Measurements from ENCODE around the gene PANX1. TPM values are rescaled to one million over a fixed set of nuclear protein-coding genes. Genes with fewer than 3 reads are reported as not detected.
"Not testable (repeated sequence)": the region's sequence is repeated elsewhere in the genome, so short reads cannot be mapped to it uniquely, and the experiment has no call there.

PANX1 gene
- total RNA-seq, 1 experiment from 2014 or later, result 26.1 TPM

DNA sequence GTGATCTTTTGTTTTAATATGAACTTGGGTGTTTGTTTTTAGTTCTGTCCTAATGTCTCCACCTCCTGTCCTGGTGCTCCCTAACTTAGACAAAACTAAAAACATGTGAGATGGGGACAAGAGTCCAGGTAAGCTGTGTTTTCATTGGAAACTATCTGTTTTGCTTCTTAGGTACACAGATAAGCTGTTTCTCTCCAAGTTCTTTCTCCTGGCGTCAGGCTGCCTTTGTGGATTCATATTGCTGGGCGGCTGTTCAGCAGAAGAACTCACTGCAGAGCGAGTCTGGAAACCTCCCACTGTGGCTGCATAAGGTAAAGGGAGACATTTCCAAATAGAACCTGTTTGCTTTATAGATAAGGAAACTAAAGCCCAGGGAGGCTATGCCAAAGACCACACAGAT lies 24.7 kb downstream of the PANX1 start:
- no peaks in the 10 kb centered on the region for H3K27me3 Mint-ChIP-seq (ENCODE audit: insufficient read depth, unreplicated experiment)
- intact Hi-C loops (cut with micrococcal nuclease), result no loop called here
- H3K4me3 Mint-ChIP-seq (ENCODE audit: unreplicated experiment), result no peak overlapping the region
- TF ChIP-seq, protein P1, sequence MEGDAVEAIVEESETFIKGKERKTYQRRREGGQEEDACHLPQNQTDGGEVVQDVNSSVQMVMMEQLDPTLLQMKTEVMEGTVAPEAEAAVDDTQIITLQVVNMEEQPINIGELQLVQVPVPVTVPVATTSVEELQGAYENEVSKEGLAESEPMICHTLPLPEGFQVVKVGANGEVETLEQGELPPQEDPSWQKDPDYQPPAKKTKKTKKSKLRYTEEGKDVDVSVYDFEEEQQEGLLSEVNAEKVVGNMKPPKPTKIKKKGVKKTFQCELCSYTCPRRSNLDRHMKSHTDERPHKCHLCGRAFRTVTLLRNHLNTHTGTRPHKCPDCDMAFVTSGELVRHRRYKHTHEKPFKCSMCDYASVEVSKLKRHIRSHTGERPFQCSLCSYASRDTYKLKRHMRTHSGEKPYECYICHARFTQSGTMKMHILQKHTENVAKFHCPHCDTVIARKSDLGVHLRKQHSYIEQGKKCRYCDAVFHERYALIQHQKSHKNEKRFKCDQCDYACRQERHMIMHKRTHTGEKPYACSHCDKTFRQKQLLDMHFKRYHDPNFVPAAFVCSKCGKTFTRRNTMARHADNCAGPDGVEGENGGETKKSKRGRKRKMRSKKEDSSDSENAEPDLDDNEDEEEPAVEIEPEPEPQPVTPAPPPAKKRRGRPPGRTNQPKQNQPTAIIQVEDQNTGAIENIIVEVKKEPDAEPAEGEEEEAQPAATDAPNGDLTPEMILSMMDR (IDR thresholded peaks at IDR 0.05; ENCODE audit: unreplicated experiment), result no peak
- H3K36me3 Mint-ChIP-seq (ENCODE audit: insufficient read depth, unreplicated experiment), result peaks cover 20% of the 10 kb centered on the region
- ChIA-PET POLR2A (interaction anchor here (0.6 to 1.4 kb wide), 3 partner anchors 11 to 22 kb away, joined by 3 to 4 read pairs (median 3); no protein-coding TSS in a partner anchor), CTCF (interaction anchor here (0.6 to 2.3 kb wide), 6 partner anchors 19 to 232 kb away, joined by 3 to 11 read pairs (median 3); no protein-coding TSS in a partner anchor)
- DNase-seq (ENCODE audit: unreplicated experiment), result no peak
- peaks cover 47% of the 10 kb centered on the region for H3K4me1 Mint-ChIP-seq (ENCODE audit: insufficient read depth, unreplicated experiment)
- no peak overlapping the region for H3K27ac Mint-ChIP-seq (ENCODE audit: low read depth, unreplicated experiment)
- BruUV-seq (replicated peaks), result no TSS peak
- H3K9me3 Mint-ChIP-seq (ENCODE audit: unreplicated experiment), result no peaks in the 10 kb centered on the region

DNA sequence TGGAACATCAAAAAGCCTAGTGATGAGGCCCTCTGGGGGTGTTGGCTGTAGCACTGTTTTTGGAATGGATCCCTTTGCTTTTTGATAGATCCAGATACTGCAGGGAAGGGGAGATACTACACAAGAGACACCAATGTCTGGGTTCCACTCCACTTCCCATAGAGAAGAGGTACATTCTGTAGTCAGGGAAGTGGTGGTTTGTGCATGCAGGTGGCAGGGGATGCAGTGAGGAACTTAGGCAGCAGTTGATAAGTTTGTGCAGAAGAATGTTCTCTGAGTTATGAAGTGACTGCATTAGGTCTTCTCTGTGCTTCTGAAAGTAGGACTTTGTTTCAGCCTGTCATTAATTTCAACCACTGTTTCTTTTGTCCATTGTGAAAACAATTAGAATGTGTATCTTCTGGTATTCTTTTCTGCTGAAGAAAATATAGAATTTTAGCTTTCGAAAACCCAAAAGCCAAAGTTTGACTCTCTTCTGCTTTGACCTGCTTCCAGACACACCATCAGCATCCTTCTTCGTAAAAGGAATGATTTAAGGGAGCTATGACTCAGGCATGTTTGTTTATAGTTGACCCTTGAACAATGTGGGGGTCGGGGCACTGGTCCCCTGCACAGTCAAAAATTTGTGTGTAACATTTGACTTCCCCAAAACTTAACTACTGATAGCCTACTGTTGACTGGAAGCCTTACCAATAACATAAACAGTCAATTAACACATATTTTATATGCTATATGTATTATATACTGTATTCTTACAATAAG lies 25.6 kb downstream of the PANX1 start:
- intact Hi-C loops (cut with micrococcal nuclease), result no loop called here
- DNase-seq (ENCODE audit: unreplicated experiment), result no peak
- H3K27me3 Mint-ChIP-seq (ENCODE audit: insufficient read depth, unreplicated experiment), result no peaks in the 10 kb centered on the region
- BruUV-seq (replicated peaks), result no TSS peak
- POLR2A ChIA-PET, result no interaction called here
- CTCF ChIA-PET, result interaction anchor here (0.6 to 2.3 kb wide), 4 partner anchors 15 to 233 kb away, joined by 3 to 11 read pairs (median 4); partner anchors contain the start of gene PANX1
- H3K36me3 Mint-ChIP-seq (ENCODE audit: insufficient read depth, unreplicated experiment), result peaks cover 12% of the 10 kb centered on the region
- peaks cover 38% of the 10 kb centered on the region for H3K4me1 Mint-ChIP-seq (ENCODE audit: insufficient read depth, unreplicated experiment)
- TF ChIP-seq, protein P1 (IDR thresholded peaks at IDR 0.05; ENCODE audit: unreplicated experiment), result no peak
- H3K4me3 Mint-ChIP-seq (ENCODE audit: unreplicated experiment), result no peak overlapping the region
- no peak overlapping the region for H3K27ac Mint-ChIP-seq (ENCODE audit: low read depth, unreplicated experiment)
- no peaks in the 10 kb centered on the region for H3K9me3 Mint-ChIP-seq (ENCODE audit: unreplicated experiment)

DNA sequence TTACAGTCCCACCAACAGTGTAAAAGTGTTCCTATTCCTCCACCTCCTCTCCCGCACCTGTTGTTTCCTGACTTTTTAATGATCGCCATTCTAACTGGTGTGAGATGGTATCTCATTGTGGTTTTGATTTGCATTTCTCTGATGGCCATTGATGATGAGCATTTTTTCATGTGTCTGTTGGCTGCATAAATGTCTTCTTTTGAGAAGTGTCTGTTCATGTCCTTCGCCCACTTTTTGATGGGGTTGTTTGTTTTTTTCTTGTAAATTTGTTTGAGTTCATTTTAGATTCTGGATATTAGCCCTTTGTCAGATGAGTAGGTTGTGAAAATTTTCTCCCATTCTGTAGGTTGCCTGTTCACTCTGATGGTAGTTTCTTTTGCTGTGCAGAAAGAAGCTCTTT lies 28.7 kb downstream of the PANX1 start:
- POLR2A ChIA-PET, result interaction anchor here (0.7 kb wide), 1 partner anchor 22 kb away, joined by 3 read pairs; no protein-coding TSS in a partner anchor
- Mint-ChIP-seq H3K36me3 (ENCODE audit: insufficient read depth, unreplicated experiment) (peaks cover 15% of the 10 kb centered on the region), H3K4me1 (ENCODE audit: insufficient read depth, unreplicated experiment) (peaks cover 11% of the 10 kb centered on the region)
- CTCF ChIA-PET; DNase-seq (ENCODE audit: unreplicated experiment); BruUV-seq (replicated peaks); intact Hi-C loops (cut with micrococcal nuclease); H3K4me3 Mint-ChIP-seq (ENCODE audit: unreplicated experiment); H3K27ac Mint-ChIP-seq (ENCODE audit: low read depth, unreplicated experiment); H3K27me3 Mint-ChIP-seq (ENCODE audit: insufficient read depth, unreplicated experiment); H3K9me3 Mint-ChIP-seq (ENCODE audit: unreplicated experiment): not testable (repeated sequence)

DNA sequence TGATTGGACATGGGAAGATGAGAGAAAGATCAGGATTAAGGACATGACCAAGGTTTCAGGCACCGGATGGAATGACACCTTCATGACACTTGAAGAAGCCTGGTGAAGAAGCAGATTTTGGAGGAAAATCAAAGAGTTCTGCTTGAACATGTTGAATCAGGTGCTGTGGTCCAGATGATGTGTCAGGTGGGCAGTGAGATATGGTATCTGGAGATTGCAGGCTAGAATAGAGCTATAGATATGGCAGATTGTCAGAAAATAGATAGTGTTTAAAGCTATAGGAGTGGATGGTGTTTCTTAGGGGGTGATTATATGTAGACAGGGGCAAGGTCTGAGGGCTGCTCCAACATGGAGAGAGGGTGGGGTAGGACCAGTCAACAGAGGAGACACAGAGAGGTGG lies 40.2 kb downstream of the PANX1 start:
- intact Hi-C loops (cut with micrococcal nuclease), result no loop called here
- H3K27me3 Mint-ChIP-seq (ENCODE audit: insufficient read depth, unreplicated experiment), result no peaks in the 10 kb centered on the region
- ChIA-PET CTCF (interaction anchor here (0.5 to 7.7 kb wide), 3 partner anchors 15 to 333 kb away, joined by 3 to 100 read pairs (median 4); no protein-coding TSS in a partner anchor), POLR2A (no interaction called here)
- H3K4me1 Mint-ChIP-seq (ENCODE audit: insufficient read depth, unreplicated experiment), result peaks cover 5% of the 10 kb centered on the region
- no peak overlapping the region for H3K27ac Mint-ChIP-seq (ENCODE audit: low read depth, unreplicated experiment)
- TF ChIP-seq, protein P1 (IDR thresholded peaks at IDR 0.05; ENCODE audit: unreplicated experiment), result no peak
- no peak for DNase-seq (ENCODE audit: unreplicated experiment)
- H3K4me3 Mint-ChIP-seq (ENCODE audit: unreplicated experiment), result no peak overlapping the region
- no peaks in the 10 kb centered on the region for H3K9me3 Mint-ChIP-seq (ENCODE audit: unreplicated experiment)
- no TSS peak for BruUV-seq (replicated peaks)
- peaks cover under 1% of the 10 kb centered on the region for H3K36me3 Mint-ChIP-seq (ENCODE audit: insufficient read depth, unreplicated experiment)
